Kidney epithelial cell (primary cell): Measurements from ENCODE around the gene PNPLA3. TPM values are rescaled to one million over a fixed set of nuclear protein-coding genes. Genes with fewer than 3 reads are reported as not detected.

Experiments
- DNase-seq: peaks from one replicate; pipeline ENCODE4 v3.0.0-alpha.2; 2010; ENCODE audit warnings: low read depth
- H3K27me3 ChIP-seq: 2 replicates; pipeline ENCODE4 v1.6.0; 2011; ENCODE audit warnings: low read length; ENCODE audit not compliant: control insufficient read depth, insufficient read depth
- H3K36me3 ChIP-seq: 2 replicates; pipeline ENCODE4 v1.5.1; 2011; ENCODE audit warnings: low read length; ENCODE audit not compliant: control insufficient read depth, insufficient read depth
- H3K4me3 ChIP-seq: 2 replicates; pipeline ENCODE4 v1.5.1; 2011; ENCODE audit warnings: low read depth, mild to moderate bottlenecking, control low read depth, low read length
- CTCF ChIP-seq: IDR thresholded peaks from 2 replicates; pipeline ENCODE4 v1.5.1; 2011; ENCODE audit warnings: mild to moderate bottlenecking, moderate library complexity, low read length, control low read depth, inconsistent platforms; ENCODE audit not compliant: insufficient read depth, poor library complexity, severe bottlenecking
- total RNA-seq: library from RNA; depleted of rRNA; stranded (reverse); fragments of >200 nt; gene quantifications from 2 replicates; pipeline ENCODE4 v1.2.3, GENCODE V29; 2015

PNPLA3 gene
- total RNA-seq, 1 donor from 2014 or later = 5.2 TPM

GRCh38 chr22:43983808-43984207 lies 60.2 kb downstream of the PNPLA3 start:
- DNase-seq = no peak
- no peak overlapping the region for H3K4me3 ChIP-seq
- peaks cover 4% of the 10 kb centered on the region for H3K36me3 ChIP-seq
- no peaks in the 10 kb centered on the region for H3K27me3 ChIP-seq
- no peak for TF ChIP-seq CTCF

GRCh38 chr22:43985532-43985931 lies 61.9 kb downstream of the PNPLA3 start:
- Histone ChIP-seq H3K36me3 (peaks cover 3% of the 10 kb centered on the region), H3K27me3 (no peaks in the 10 kb centered on the region), H3K4me3 (no peak overlapping the region)
- DNase-seq = no peak
- no peak for TF ChIP-seq CTCF

- no peak for TF ChIP-seq CTCF
- no peak for DNase-seq
- Histone ChIP-seq H3K27me3 (no peaks in the 10 kb centered on the region), H3K36me3 (peaks cover 3% of the 10 kb centered on the region), H3K4me3 (no peak overlapping the region)
Observed at GRCh38 chr22:43988116-43988820, 64.7 kb downstream of the PNPLA3 start.

- peaks cover 3% of the 10 kb centered on the region for H3K36me3 ChIP-seq
- no peak overlapping the region for H3K4me3 ChIP-seq
- DNase-seq = no peak
- TF ChIP-seq CTCF = no peak
- H3K27me3 ChIP-seq = no peaks in the 10 kb centered on the region
Observed at GRCh38 chr22:43988960-43989359, 65.4 kb downstream of the PNPLA3 start.

- Histone ChIP-seq H3K36me3 (peaks cover 5% of the 10 kb centered on the region), H3K4me3 (no peak overlapping the region), H3K27me3 (no peaks in the 10 kb centered on the region)
- DNase-seq = no peak
- no peak for TF ChIP-seq CTCF
Observed at GRCh38 chr22:43990044-43990443, 66.4 kb downstream of the PNPLA3 start.
